GM12891 (cell line): ENCODE results near the gene MLH3.

Experiments
- DNase-seq: peaks from one replicate; pipeline ENCODE4 v3.0.0; 2011; ENCODE audit warnings: low spot score; ENCODE audit not compliant: insufficient read length
- FAIRE-seq: peaks from 2 replicates; lab custom pipeline; 2011; peaks lifted over from hg19 to GRCh38; lab: Jason Lieb, UNC
- PAX5 ChIP-seq: IDR thresholded peaks from 2 replicates; pipeline ENCODE4 v1.6.1; 2011; ENCODE audit warnings: low read length, moderate library complexity, mild to moderate bottlenecking; ENCODE audit not compliant: insufficient read depth, severe bottlenecking
- POLR2A ChIP-seq: IDR thresholded peaks from 2 replicates; pipeline ENCODE4 v1.6.1; 2011; ENCODE audit warnings: low read depth, low read length, control low read depth
- POLR2AphosphoS5 ChIP-seq: IDR thresholded peaks from 2 replicates; pipeline ENCODE4 v1.6.1; 2011; ENCODE audit warnings: low read depth, low read length, control low read depth
- POU2F2 ChIP-seq: IDR thresholded peaks from 2 replicates; pipeline ENCODE4 v1.6.1; 2011; ENCODE audit warnings: low read depth, mild to moderate bottlenecking, control low read depth, low read length, moderate library complexity
- SPI1 ChIP-seq: IDR thresholded peaks from 2 replicates; pipeline ENCODE4 v1.6.1; 2011; ENCODE audit warnings: low read depth, low read length, control low read depth
- TAF1 ChIP-seq: IDR thresholded peaks from 2 replicates; pipeline ENCODE4 v1.6.1; 2011; ENCODE audit warnings: low read depth, low read length, control low read depth

The MLH3 gene

DNA sequence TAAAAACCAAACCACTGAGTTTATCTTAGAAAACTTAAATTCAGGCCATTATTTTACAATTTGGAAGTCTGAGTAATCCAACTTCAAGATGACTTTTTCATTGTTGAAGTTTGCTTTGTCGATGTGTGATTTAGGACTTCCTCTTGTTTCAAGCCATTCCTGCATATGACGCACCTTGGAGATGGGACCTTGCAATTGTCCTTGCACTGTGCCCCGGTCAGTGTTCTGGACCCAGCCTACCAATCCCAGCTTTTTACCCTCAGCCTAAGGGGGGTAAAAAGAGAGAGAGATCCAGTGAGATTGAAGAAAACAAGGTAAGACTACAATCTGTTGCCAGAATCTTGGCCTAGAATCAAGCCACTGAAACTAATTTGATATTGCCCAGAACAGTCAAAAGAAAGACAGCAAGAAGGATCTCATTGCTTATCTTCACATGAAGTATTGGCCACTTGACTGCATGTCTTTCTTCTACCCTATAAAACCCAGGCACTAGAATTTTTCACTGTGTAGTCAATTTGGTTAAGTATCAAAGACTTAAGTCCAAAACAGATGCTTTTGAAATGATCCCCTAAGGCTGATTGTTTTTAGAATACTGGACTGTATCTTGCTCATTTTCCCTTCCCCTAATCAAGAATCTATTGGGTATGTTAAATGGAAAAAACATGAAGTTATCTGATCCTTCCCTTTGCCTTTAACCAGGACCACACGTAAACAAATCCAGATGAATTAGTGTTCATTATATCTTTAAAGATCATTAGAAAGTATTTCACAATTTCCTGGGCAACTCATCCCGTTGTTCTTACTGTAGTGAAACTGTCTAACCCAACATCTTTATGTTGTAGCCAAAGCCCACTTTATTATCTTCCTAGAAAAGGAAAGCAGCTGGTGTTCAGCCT is 2.4 kb upstream of the MLH3 start:
- TF ChIP-seq PAX5 (no peak), TAF1 (no peak), POLR2A (no peak)
- no peak for FAIRE-seq
- no peak for DNase-seq

DNA sequence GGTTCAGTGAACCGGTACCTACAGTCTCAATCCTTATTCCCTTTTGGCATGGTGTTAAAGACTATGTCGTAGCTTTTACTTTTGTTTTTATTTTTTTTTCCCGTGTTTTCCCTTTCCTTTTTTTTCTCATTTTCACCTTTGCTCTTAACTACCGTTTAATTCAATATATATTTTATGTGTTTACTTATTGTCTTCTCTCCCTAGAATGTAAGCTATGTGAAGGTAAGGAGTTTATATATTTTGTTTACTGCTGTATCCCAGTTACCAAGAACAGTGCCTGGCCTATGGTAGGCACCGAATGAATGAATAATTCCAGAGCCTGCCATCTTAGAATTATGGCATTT is 261 bp upstream of the MLH3 start:
- no peak for FAIRE-seq
- no peak for DNase-seq
- no peak for TF ChIP-seq SPI1

DNA sequence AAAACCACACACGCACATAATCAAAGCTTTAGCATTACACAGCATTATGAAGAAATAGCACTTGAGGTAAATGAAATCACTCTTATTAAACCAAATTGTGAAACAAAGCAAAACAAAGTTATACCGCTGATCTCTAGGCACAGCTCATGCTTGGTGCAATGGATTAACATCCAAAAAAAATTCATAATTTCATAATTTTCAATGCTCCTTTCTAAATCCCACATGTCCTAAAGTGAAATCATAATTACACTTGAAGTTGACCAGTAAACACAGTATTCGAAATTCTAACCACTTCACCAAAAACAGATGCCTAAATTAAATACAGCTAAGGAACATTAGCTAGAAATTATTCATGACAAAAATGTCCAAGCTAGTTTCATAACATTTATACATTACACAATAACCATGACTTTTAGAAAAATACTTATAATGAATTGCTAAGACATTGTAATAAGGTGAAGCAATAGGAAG is 1.5 kb downstream of the MLH3 start:
- TF ChIP-seq POLR2AphosphoS5: no peak
- TF ChIP-seq SPI1: no peak
- TF ChIP-seq POLR2A: no peak
- TF ChIP-seq TAF1: no peak
- TF ChIP-seq POU2F2: no peak
- FAIRE-seq (no peak), DNase-seq (no peak)

- DNase-seq (no peak), FAIRE-seq (no peak)
- no peak for TF ChIP-seq TAF1
- TF ChIP-seq SPI1: no peak
- TF ChIP-seq PAX5: no peak
- TF ChIP-seq POU2F2: no peak
- no peak for TF ChIP-seq POLR2A
- no peak for TF ChIP-seq POLR2AphosphoS5
Measured at GRCh38 chr14:75049136-75049535, 2.1 kb downstream of the MLH3 start.

GRCh38 chr14:75048101-75048500 is 3.2 kb downstream of the MLH3 start:
- no peak for FAIRE-seq
- DNase-seq: no peak

DNA sequence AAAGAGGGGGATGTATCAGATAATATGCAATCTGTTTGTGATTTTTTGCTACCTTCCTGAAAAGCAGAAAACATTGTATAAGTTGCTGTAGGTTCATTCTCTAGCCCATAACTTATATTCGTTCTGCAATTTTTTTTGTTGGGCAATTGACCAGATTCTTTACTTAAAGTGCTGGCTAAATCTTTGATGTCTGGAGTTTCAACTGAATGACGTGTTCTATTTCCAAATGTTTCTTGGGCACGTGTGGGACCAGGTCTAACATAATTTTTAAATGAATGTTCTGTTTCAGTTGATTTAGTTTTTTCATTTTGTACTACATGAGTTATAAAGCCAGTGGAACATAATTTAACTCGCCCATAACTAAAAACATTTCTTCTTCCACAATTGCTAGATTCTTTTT is 3.8 kb downstream of the MLH3 start:
- TF ChIP-seq SPI1: no peak
- no peak for TF ChIP-seq POU2F2
- TF ChIP-seq POLR2A: no peak
- no peak for TF ChIP-seq TAF1
- no peak for TF ChIP-seq POLR2AphosphoS5
- no peak for TF ChIP-seq PAX5
- DNase-seq (no peak), FAIRE-seq (no peak)

More at GRCh38 chr14:75048101-75048500, 3.2 kb downstream of the MLH3 start:
- TF ChIP-seq PAX5 (no peak), POLR2AphosphoS5 (no peak), TAF1 (no peak), POLR2A (no peak), POU2F2 (no peak), SPI1 (no peak)

GRCh38 chr14:75046899-75047298 is 4.4 kb downstream of the MLH3 start:
- TF ChIP-seq POLR2A (no peak), PAX5 (no peak), TAF1 (no peak), POLR2AphosphoS5 (no peak)
- FAIRE-seq (no peak), DNase-seq (no peak)

DNA sequence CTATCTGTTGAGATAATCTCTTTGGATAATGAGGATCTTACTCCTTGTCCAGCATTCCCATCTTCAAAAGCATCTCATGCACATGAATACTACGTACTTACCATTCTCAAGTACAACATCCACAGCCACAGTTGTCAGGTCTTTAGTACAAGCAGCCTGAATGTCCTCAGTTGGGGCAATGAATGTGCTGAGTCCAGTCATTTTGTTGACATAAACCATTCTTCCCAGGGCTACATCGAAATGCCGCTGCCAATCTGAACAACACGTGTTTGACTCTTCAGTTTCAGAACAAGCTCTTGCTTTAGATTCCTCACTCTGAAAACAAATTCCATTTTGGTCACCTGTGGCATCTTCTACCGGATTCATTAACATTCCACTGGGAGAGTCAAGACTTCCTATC is 5.0 kb downstream of the MLH3 start:
- DNase-seq (no peak), FAIRE-seq (no peak)
- TF ChIP-seq POU2F2 (no peak), PAX5 (no peak), POLR2A (no peak), POLR2AphosphoS5 (no peak), SPI1 (no peak), TAF1 (no peak)

DNA sequence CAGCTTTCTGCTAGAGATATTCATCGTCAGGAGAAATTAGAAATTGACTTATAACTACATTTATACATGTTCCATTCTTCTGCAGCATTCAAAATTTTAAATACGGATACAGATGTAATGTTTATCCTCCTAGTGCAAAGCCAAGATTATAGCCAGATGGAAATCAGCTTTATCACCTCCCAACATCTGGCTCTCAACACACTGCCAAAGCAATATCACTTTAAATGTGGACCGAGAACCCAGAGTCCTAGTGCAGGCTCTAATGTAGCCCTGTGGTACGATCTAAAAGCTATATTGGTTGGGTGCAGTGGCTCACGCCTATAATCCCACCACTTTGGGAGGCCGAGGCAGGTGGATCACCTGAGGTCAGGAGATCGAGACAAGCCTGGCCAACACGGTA is 6.5 kb downstream of the MLH3 start:
- TF ChIP-seq POLR2A (no peak), POU2F2 (no peak), POLR2AphosphoS5 (no peak), TAF1 (no peak), PAX5 (no peak), SPI1 (no peak)
- no peak for DNase-seq
- FAIRE-seq: no peak

- FAIRE-seq (no peak), DNase-seq (no peak)
- no peak for TF ChIP-seq POLR2A
- no peak for TF ChIP-seq PAX5
- no peak for TF ChIP-seq POLR2AphosphoS5
- TF ChIP-seq SPI1: no peak
- TF ChIP-seq TAF1: no peak
- no peak for TF ChIP-seq POU2F2
Measured at GRCh38 chr14:75044322-75044721, 6.9 kb downstream of the MLH3 start.
